ENCODE results near the gene CDRT4.
A peak's percentile ranks its signal among the peaks of the same experiment; 100 is the strongest.

GRCh38 chr17:15502369-15503112 is 35.1 kb upstream of the CDRT4 start:
- TF ChIP-seq CTCF (IDR thresholded peaks at IDR 0.05) (peak; percentile 36 to 97 (median 86)), POLR2A (IDR thresholded peaks at IDR 0.05) (no peak)

Data from thyroid gland (tissue), 4 donors.